HG02943 (cell line): ENCODE results near the gene RFX8.

ENCODE experiments used
- ATAC-seq: cut with Tn5 transposase; IDR thresholded peaks from one replicate; pipeline ENCODE4 v1.9.1; 2021; ENCODE audit warnings: mild to moderate bottlenecking, low read depth, moderate library complexity; ENCODE audit not compliant: unreplicated experiment

Gene RFX8

GRCh38 chr2:101387151-101387834 lies 87.6 kb downstream of the RFX8 start, which contains the start of gene CREG2:
TSS of gene CREG2 (minus strand) at chr2:101387503. CDS start at chr2:101387457, 46 bp downstream.
- no peak for ATAC-seq

DNA sequence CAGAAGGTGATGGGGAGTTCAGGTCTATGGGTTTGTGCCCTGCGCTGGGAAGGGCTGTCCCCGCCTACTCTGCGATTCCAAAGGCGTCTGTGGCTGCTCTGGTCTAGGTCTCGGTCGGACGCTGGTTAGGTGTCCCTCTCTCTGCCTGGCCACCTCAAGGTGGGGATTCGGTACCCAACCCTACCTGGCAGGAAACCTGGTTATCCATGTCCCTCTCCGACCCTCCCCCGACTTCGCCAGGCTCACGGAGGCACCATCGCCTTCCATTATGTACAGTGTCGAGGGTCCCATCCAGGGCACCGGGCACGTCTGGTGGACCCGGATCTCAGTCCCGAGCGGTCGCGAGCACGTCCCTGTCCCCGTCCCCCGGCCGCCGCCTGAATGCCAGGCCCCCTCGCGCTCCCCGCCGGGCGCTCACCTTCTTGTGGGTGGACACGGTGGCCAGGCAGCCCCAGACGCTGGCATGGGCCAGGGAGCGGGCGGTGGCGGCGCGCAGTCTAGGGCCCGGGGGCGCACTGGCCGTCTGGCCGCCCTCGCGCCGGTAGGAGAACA lies 88.2 kb downstream of the RFX8 start:
- ATAC-seq = no peak

- ATAC-seq = no peak
Observed at GRCh38 chr2:101383016-101383541, 91.8 kb downstream of the RFX8 start.

- ATAC-seq = no peak
Observed at GRCh38 chr2:101382442-101382841, 92.5 kb downstream of the RFX8 start.

DNA sequence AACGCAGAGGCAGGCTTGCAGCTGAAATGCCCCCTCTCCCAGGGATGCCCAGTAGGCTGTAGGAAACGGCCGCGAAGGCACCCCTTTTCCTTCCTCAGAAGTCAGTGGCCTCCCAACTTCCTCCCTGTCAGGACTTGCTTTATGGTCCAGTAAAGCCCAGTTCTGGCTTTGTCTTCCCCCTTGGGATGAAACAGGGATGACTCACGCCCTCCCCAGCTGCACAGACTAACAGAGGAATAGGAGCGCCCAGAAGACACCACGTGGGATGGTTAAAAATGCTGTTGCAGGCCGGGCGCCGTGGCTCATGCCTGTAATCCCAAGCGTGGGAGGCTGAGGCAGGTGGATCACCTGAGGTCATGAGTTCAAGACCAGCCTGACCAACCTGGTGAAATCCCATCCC lies 94.5 kb downstream of the RFX8 start:
- no peak for ATAC-seq

DNA sequence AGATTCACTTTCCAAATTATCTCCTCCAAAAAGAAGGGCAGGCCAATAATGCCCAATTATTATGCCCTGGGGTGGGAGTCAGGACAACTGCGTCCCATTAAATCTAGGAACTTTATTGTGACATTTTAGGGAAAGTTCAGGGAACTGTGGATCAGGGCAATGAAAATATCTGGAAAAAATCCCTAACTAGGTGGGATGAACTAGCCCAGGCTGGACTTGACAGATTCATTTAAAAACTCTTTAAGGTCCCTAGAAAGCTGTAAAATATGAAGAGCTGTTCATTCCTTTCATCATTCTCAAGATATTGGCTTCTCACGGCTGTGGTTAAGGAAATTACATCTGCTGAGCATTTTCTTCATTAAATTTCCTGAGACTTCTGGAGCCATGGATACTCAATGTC lies 95.8 kb downstream of the RFX8 start:
- ATAC-seq = no peak

DNA sequence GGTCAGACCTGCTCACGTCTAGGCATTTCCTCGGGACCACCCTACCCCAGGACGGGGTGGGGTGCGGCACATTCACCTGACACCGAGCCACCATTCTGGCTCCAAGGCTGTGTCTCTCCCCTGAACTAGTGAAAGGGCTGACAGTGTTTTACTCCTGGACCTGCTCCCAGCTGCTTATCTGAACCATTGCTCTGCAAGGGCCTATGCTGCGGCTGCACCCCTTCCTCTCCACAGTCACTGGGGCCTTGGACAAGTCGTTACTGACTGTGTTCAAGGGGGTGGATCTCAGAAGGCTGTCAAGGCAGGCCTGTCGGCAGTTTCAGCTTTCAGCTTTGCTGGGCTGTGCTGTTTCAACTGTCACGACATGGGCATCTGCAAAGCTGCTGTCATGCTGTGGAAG lies 99.3 kb downstream of the RFX8 start:
- ATAC-seq = no peak

- no peak for ATAC-seq
Observed at GRCh38 chr2:101374821-101375561, 99.9 kb downstream of the RFX8 start.

- ATAC-seq = no peak
Observed at GRCh38 chr2:101372792-101373191, 102.1 kb downstream of the RFX8 start.

DNA sequence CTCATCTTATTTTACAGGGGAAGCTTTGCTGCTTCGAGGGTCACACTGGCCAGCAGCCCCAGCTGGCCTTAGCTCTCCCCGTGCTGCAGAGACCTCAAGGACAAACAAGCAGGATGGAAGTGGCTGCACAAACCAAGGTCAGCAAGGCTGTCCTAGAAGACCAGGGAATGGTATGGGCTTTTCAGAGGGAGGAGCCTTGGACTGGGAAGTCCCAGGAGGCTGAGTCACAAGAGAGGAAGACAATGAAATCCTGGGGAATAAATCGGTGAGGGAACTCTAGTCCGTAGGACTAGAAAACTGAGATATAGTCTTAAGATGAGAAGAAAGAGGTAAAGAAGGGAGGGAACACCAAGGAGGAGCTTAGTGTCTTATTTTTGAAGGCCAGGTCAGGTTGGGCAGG lies 103.3 kb downstream of the RFX8 start:
- ATAC-seq = no peak

DNA sequence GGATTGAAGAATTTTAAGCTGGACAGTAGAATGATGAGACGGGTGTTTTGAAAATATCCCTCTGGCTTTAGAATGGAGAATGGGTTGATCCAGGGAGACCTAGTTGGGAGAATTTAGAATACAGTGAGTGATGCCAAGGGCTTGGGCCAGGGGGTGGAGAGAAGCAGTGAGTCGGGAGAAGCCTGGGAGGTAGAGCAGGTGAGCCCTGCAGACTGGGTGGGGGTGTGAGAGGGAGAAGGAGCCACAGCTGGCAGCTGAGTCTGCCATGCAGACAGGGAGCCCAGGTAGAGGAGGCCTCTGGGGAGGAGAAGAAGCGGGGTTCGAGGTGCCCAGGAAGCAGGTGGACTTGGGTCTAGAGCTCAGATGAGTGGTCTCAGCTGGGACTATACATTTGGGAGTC lies 105.8 kb downstream of the RFX8 start:
- no peak for ATAC-seq

DNA sequence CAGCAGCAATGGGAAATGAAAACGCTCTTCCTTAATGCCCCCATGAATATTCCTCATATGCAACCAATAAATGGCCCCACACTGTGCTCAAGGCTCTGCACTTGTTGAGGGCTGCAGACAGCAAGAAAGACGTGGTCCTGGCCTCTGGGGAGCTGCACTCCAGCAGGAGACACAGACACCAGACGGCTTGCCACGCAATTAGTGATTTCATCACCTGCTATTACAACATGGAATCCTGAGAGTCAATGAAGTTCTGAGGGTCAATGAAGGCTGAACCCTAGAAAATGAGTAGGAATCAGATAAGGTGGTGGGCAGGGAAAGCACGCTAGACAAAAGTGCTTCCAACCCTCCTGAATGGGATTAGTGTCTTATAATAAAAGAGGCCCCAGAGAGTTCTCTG lies 106.5 kb downstream of the RFX8 start:
- no peak for ATAC-seq

DNA sequence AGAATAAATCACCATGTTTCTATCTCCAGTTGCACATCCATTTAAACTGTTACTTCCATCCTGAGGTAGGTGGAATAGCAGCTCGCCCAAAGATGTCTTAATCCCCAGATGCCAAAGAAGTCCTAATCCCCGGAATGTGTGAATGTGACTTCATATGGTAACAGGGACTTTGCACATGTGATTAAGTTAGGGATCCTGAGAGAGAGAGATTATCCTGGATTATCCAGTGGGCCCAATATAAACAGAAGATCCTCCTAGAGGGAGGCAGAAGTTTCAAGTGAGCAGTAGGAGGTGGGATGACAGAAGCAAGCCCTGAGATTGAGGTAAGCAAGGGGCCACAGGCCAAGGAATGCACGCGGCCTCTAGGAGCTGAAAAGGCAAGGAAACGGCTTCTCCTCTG lies 107.4 kb downstream of the RFX8 start:
- ATAC-seq = no peak

- no peak for ATAC-seq
Observed at GRCh38 chr2:101364878-101365277, 110.0 kb downstream of the RFX8 start.

DNA sequence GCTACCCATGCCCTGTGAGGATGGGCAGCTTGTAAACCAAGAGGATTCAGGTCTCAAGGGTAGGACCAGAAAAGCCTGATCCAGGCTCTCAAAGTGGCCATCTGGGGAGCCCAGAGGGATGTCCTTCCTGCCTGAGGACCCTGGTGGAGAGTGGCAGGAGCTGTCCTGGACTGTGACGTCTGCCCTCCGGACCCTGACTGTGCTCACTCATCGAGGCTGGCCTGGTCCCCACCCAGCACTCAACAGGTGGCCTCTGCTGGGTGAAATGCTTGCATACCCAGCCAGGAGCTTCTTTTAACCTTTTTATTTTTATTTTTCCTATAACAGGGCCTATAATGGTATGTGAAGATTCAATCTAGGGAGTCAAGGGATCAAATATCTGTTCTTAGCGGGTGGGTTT lies 112.1 kb downstream of the RFX8 start:
- no peak for ATAC-seq

GRCh38 chr2:101362316-101362715 lies 112.6 kb downstream of the RFX8 start:
- no peak for ATAC-seq

GRCh38 chr2:101361522-101361921 lies 113.4 kb downstream of the RFX8 start:
- no peak for ATAC-seq

- no peak for ATAC-seq
Observed at GRCh38 chr2:101361121-101361520, 113.8 kb downstream of the RFX8 start.

DNA sequence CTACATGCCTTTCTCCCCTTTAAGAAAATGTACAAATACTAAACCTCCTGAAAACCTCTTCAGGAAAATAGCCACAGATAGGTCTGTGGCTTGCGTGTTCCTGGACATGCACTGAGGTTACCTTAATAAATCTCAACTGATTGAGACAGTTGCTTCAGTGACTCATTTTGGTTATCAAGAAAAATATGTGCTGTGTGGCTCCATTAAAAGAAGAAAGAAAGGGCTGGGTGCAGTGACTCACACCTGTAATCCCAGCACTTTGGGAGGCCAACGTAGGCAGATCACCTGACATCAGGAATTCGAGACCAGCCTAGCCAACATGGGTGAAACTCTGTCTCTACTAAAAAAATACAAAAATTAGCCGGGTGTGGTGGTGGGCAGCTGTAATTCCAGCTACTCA lies 114.7 kb downstream of the RFX8 start:
- no peak for ATAC-seq

DNA sequence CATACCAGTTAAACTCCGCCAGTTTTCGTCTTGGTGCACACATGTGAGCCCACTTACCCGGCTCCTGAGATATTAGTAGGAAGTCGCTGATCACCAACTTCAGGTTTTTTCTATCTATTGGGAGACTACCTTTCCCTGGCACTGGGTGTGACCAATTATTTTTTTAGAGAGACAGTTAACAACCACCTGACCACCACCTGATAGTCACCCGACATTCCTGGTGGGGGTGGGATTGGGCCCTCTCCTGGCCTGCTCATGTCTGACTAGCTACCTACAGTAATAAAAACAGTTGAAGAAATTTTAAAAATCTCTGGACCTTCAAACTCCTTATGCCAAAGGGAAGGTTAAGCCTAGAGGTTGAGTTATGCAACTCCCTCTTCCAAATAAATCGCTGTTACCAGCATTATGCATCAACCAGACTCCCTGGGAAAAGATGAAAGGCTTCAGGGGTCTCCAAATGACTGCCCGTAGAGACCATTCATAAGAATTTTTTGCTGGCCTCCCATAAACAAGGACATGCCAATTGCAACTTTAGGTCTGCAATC lies 115.4 kb downstream of the RFX8 start:
- no peak for ATAC-seq

- ATAC-seq = no peak
Observed at GRCh38 chr2:101357376-101357775, 117.5 kb downstream of the RFX8 start.
